C4-2B (cell line): ENCODE measurements around the gene RNF225.

Experiments
- ZFX ChIP-seq: fragments of 450-650 bp; IDR thresholded peaks from 2 replicates; pipeline ENCODE4 v1.6.1; 2017
- TF ChIP-seq, protein P1 (sequence below): fragments of 450-650 bp; conservative IDR thresholded peaks from 2 replicates; pipeline ENCODE4 v1.5.1; 2017; ENCODE audit warnings: mild to moderate bottlenecking

DNA sequence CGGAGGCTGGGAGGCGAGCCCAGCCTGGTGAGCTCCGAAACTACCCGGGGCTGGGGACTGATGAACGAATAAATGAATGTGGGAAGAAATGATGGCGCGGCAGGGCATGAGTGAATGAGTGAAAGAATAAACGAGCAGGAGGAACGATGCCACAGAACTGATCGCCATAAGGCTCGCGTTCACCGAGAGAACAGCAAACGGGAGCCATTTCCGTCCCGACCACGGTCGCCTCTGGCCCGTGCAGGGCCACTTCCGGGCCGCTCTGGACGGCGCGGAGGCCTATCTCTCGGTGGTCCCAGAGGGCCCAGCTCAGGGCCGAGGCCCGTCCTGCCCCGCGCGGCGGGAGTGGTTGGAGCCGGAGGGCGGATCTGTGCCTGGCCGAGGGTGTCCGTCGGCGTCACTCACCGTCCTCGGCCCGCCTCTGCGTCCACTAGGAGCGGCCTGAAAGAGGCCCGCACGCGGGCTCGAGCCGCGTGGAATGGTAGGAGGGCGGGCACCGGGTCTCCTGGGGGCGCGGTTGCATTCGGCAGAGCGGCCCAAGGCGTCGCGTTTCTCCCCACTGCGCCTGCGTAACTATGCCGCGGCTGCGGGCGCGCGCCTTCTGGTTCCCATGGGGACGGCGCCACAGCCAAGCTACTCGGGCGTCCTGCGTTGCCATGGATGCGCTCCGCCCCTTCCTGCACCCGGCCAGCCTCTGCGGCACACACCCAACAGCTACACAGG is 33.0 kb upstream of the RNF225 start, which contains the start of gene ZNF497:
- TF ChIP-seq, protein P1, sequence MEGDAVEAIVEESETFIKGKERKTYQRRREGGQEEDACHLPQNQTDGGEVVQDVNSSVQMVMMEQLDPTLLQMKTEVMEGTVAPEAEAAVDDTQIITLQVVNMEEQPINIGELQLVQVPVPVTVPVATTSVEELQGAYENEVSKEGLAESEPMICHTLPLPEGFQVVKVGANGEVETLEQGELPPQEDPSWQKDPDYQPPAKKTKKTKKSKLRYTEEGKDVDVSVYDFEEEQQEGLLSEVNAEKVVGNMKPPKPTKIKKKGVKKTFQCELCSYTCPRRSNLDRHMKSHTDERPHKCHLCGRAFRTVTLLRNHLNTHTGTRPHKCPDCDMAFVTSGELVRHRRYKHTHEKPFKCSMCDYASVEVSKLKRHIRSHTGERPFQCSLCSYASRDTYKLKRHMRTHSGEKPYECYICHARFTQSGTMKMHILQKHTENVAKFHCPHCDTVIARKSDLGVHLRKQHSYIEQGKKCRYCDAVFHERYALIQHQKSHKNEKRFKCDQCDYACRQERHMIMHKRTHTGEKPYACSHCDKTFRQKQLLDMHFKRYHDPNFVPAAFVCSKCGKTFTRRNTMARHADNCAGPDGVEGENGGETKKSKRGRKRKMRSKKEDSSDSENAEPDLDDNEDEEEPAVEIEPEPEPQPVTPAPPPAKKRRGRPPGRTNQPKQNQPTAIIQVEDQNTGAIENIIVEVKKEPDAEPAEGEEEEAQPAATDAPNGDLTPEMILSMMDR, result no peak
- peak; percentile 93 for TF ChIP-seq ZFX
